PC-3 (cell line): ENCODE results near the gene ANXA7. TPM values are rescaled to one million over a fixed set of nuclear protein-coding genes. Genes with fewer than 3 reads are reported as not detected.

Source experiments
- ATAC-seq: fragments of 200-7000 bp; cut with Tn5 transposase; 2 replicates; pipeline ENCODE4 v1.9.1; 2020; ENCODE audit warnings: mild to moderate bottlenecking, moderate library complexity
- BruUV-seq: library from RNA; stranded (reverse); fragments of 400-500 nt; replicated peaks from 2 replicates; lab custom pipeline; 2021; lab: Mats Ljungman, UMichigan
- CTCF ChIA-PET: fragments of 300-600 bp; sonication (Branson Sonifier 250); formaldehyde crosslinking; loops from one replicate; lab custom pipeline; 2022; ENCODE audit warnings: antibody characterized with exemption; lab: Charles Lee
- POLR2A ChIA-PET: fragments of 300-600 bp; sonication (Branson Sonifier 250); formaldehyde crosslinking; loops from one replicate; lab custom pipeline; 2022; ENCODE audit warnings: antibody characterized with exemption; ENCODE audit not compliant: unreplicated experiment; lab: Charles Lee
- DNase-seq: peaks from one replicate; pipeline ENCODE4 v3.0.0-alpha.2; 2015
- H2AFZ ChIP-seq: fragments of 300-600 bp; sonication (generic); 2 replicates; pipeline ENCODE4 v1.6.0; 2016; ENCODE audit warnings: antibody characterized with exemption, low read length
- H3F3A ChIP-seq: fragments of 300-600 bp; sonication (generic); one replicate; pipeline ENCODE4 v1.6.0; 2017; ENCODE audit warnings: antibody characterized with exemption, low read length, control low read depth, mild to moderate bottlenecking; ENCODE audit not compliant: unreplicated experiment
- H3K27ac ChIP-seq: fragments of 300-600 bp; sonication (generic); 2 replicates; pipeline ENCODE4 v1.5.1; 2016; ENCODE audit warnings: mild to moderate bottlenecking, low read length
- H3K27me3 ChIP-seq: fragments of 300-600 bp; sonication (generic); 2 replicates; pipeline ENCODE4 v1.6.1; 2016; ENCODE audit warnings: low read length, mixed read lengths
- H3K36me3 ChIP-seq: fragments of 300-600 bp; sonication (generic); 2 replicates; pipeline ENCODE4 v1.6.1; 2016; ENCODE audit warnings: low read depth, mixed run types, low read length, mixed read lengths
- H3K4me1 ChIP-seq: fragments of 300-600 bp; sonication (generic); 2 replicates; pipeline ENCODE4 v1.5.1; 2016; ENCODE audit warnings: low read length; ENCODE audit not compliant: insufficient read depth
- H3K4me2 ChIP-seq: fragments of 300-600 bp; sonication (generic); 2 replicates; pipeline ENCODE4 v1.6.0; 2016; ENCODE audit warnings: low read length
- H3K4me3 ChIP-seq: fragments of 300-600 bp; sonication (generic); 2 replicates; pipeline ENCODE4 v1.5.1; 2016; ENCODE audit warnings: mild to moderate bottlenecking, low read length, mixed read lengths
- H3K79me2 ChIP-seq: fragments of 300-600 bp; sonication (generic); 2 replicates; pipeline ENCODE4 v1.6.1; 2017; ENCODE audit warnings: low read length, mixed read lengths
- H3K9ac ChIP-seq: fragments of 300-600 bp; sonication (generic); 2 replicates; pipeline ENCODE4 v1.6.0; 2016; ENCODE audit warnings: mild to moderate bottlenecking, low read length
- H3K9me2 ChIP-seq: fragments of 300-600 bp; sonication (generic); replicated peaks from 2 replicates; pipeline ENCODE4 v1.6.1; 2016; ENCODE audit warnings: mixed run types, low read length, mixed read lengths
- H3K9me3 ChIP-seq: fragments of 300-600 bp; sonication (generic); 2 replicates; pipeline ENCODE4 v1.6.1; 2016; ENCODE audit warnings: low read length, mixed read lengths
- H4K20me1 ChIP-seq: fragments of 300-600 bp; sonication (generic); 2 replicates; pipeline ENCODE4 v1.6.1; 2016; ENCODE audit warnings: low read length, mixed read lengths
- CTCF ChIP-seq: fragments of 300-600 bp; sonication (generic); conservative IDR thresholded peaks from 2 replicates; pipeline ENCODE4 v1.5.1; 2017; ENCODE audit warnings: antibody characterized with exemption, low read depth, mild to moderate bottlenecking, low read length
- EZH2 ChIP-seq: fragments of 300-600 bp; sonication (generic); IDR thresholded peaks from one replicate; pipeline ENCODE4 v1.6.1; 2017; ENCODE audit warnings: antibody characterized with exemption, mild to moderate bottlenecking, low read length; ENCODE audit not compliant: unreplicated experiment
- EZH2phosphoT487 ChIP-seq: fragments of 300-600 bp; sonication (generic); IDR thresholded peaks from 2 replicates; pipeline ENCODE4 v1.6.1; 2018; ENCODE audit warnings: mild to moderate bottlenecking, antibody characterized with exemption, low read length, borderline replicate concordance
- intact Hi-C: fragments of 100-400 bp; cut with micrococcal nuclease; formaldehyde crosslinking; loops from 2 replicates; pipeline ENCODE4 v1.9.0; 2023
- total RNA-seq: library from RNA; depleted of rRNA; stranded (reverse); fragments of >200 nt; gene quantifications from 2 replicates; pipeline ENCODE4 v1.2.3, GENCODE V29; 2014

The ANXA7 gene
- total RNA-seq, 1 experiment from 2014 or later: 561 TPM

DNA sequence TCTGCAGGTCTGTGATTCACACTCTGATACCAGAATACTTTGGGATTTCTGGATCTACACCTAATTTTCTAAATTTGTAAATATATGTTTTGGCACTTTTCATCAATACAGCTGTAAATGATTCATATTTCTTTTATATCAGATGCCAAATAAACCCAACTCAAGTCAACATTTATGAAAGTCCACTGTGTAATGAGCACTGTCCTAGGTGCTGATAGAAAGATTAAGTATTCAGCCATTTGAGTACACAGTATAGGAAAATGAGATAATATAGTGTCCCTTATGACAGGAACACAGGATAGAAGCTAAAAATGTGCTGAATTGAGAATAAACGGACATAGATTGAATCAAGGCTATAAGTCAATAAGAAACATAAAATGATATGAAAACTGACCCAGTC is 6.4 kb downstream of the ANXA7 start:
- Histone ChIP-seq H3K79me2 (peaks cover 100% of the 10 kb centered on the region), H3F3A (peaks cover 2% of the 10 kb centered on the region), H3K9me2 (no peaks in the 10 kb centered on the region), H3K27ac (no peak overlapping the region), H3K9me3 (no peaks in the 10 kb centered on the region), H3K4me3 (no peak overlapping the region), H3K9ac (no peak overlapping the region), H4K20me1 (peaks cover 78% of the 10 kb centered on the region), H3K27me3 (no peaks in the 10 kb centered on the region), H3K36me3 (peaks cover 37% of the 10 kb centered on the region), H2AFZ (no peak overlapping the region), H3K4me1 (peaks cover 42% of the 10 kb centered on the region), H3K4me2 (no peak overlapping the region)
- intact Hi-C loops: no loop called here
- TF ChIP-seq EZH2phosphoT487: no peak
- TF ChIP-seq CTCF: no peak
- no peak for TF ChIP-seq EZH2
- CTCF ChIA-PET: no interaction called here
- DNase-seq (no peak), ATAC-seq (no peak)
- BruUV-seq: no TSS peak
- POLR2A ChIA-PET: interaction anchor here (0.5 kb wide), 1 partner anchor 88 kb away, joined by 3 read pairs; no protein-coding TSS in a partner anchor

DNA sequence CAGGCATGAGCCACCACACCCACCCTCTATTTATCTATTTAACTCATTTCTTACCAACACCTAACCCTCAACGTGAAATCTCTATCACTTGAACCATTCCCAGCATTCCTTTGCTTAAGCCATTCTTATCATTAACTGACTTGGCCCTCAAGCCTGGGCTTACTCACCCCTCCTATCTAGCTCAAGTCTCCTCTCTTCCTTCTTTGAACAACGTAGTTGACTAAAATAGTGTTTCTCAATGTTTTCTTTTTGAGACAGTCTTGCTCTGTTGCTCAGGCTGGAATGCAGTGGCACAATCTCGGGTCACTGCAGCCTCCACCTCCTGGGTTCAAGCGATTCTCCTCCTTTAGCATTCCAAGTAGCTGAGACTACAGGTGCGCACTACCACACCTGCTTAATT is 7.0 kb downstream of the ANXA7 start:
- Histone ChIP-seq H2AFZ (no peak overlapping the region), H3K27me3 (no peaks in the 10 kb centered on the region), H3K4me3 (no peak overlapping the region), H3F3A (no peaks in the 10 kb centered on the region), H3K36me3 (peaks cover 38% of the 10 kb centered on the region), H3K79me2 (peaks cover 100% of the 10 kb centered on the region), H3K4me1 (peaks cover 36% of the 10 kb centered on the region), H3K9me2 (no peaks in the 10 kb centered on the region), H3K9ac (no peak overlapping the region), H3K9me3 (no peaks in the 10 kb centered on the region), H3K4me2 (no peak overlapping the region), H4K20me1 (peaks cover 84% of the 10 kb centered on the region), H3K27ac (no peak overlapping the region)
- ChIA-PET CTCF (interaction anchor here (0.9 kb wide), 1 partner anchor 237 kb away, joined by 3 read pairs; no protein-coding TSS in a partner anchor), POLR2A (interaction anchor here (0.6 kb wide), 1 partner anchor 10 kb away, joined by 6 read pairs; no protein-coding TSS in a partner anchor)
- BruUV-seq: no TSS peak
- DNase-seq: no peak
- TF ChIP-seq CTCF (no peak), EZH2phosphoT487 (no peak), EZH2 (no peak)
- intact Hi-C loops: no loop called here
- no peak for ATAC-seq

- Histone ChIP-seq H3K9ac (no peak overlapping the region), H2AFZ (no peak overlapping the region), H3K79me2 (peaks cover 100% of the 10 kb centered on the region), H3K36me3 (peaks cover 40% of the 10 kb centered on the region), H3K4me2 (no peak overlapping the region), H3K27me3 (no peaks in the 10 kb centered on the region), H3K4me3 (no peak overlapping the region), H3K4me1 (peaks cover 28% of the 10 kb centered on the region), H4K20me1 (peaks cover 89% of the 10 kb centered on the region), H3K9me3 (no peaks in the 10 kb centered on the region), H3K27ac (no peak overlapping the region), H3K9me2 (no peaks in the 10 kb centered on the region), H3F3A (no peaks in the 10 kb centered on the region)
- BruUV-seq: no TSS peak
- intact Hi-C loops: no loop called here
- DNase-seq: no peak
- no peak for ATAC-seq
- POLR2A ChIA-PET: no interaction called here
- CTCF ChIA-PET: no interaction called here
- no peak for TF ChIP-seq EZH2phosphoT487
- no peak for TF ChIP-seq EZH2
- TF ChIP-seq CTCF: no peak
Observed at GRCh38 chr10:73405556-73405955, 8.3 kb downstream of the ANXA7 start.
